Esophagus squamous epithelium (tissue), 5 donors: ENCODE measurements around the gene GPN2. TPM values are rescaled to one million over a fixed set of nuclear protein-coding genes. Genes with fewer than 3 reads are reported as not detected.
A peak's percentile ranks its signal among the peaks of the same experiment; 100 is the strongest.

ENCODE experiments used
- DNase-seq: peaks from one replicate; lab custom pipeline; 2025; lab: John Stamatoyannopoulos, UW
- H3K27ac ChIP-seq, 4 donors: fragments of 200-600 bp; sonication (generic); one replicate each; pipeline ENCODE4 v1.5.1; 2016 to 2019; ENCODE audit warnings: mild to moderate bottlenecking in 1 of 4
- H3K27me3 ChIP-seq, 4 donors: fragments of 200-600 bp; sonication (generic); 1 replicate in 3 of 4; 2 replicates in 1 of 4; pipeline versions ENCODE4 v1.5.1 to v1.6.0; 2017 to 2021; ENCODE audit warnings: antibody characterized with exemption in 1 of 4
- H3K36me3 ChIP-seq, 3 donors: fragments of 200-600 bp; sonication (generic); one replicate each; pipeline ENCODE4 v1.5.1; 2016 to 2019
- H3K4me1 ChIP-seq, 3 donors: fragments of 200-600 bp; sonication (generic); one replicate each; pipeline ENCODE4 v1.5.1; 2017 to 2019
- H3K4me3 ChIP-seq, 4 donors: fragments of 200-600 bp; sonication (generic); 1 replicate in 3 of 4; 2 replicates in 1 of 4; pipeline ENCODE4 v1.5.1; 2016 to 2019; ENCODE audit warnings: mild to moderate bottlenecking in 2 of 4, moderate library complexity in 1 of 4
- H3K9me3 ChIP-seq, 3 donors: fragments of 200-600 bp; sonication (generic); one replicate each; pipeline ENCODE4 v1.5.1; 2016 to 2019
- POLR2A ChIP-seq, 4 donors: fragments of 450-650 bp; IDR thresholded peaks; one replicate each; pipeline ENCODE4 v1.6.1; 2017; ENCODE audit warnings: antibody characterized with exemption in 4 of 4, mild to moderate bottlenecking in 4 of 4, moderate library complexity in 3 of 4
- WGBS, 2 donors: methylation state at CpG; one replicate each; pipeline ENCODE4 v1.1.5; 2018; 5-methylcytosine and 5-hydroxymethylcytosine counted together
- intact Hi-C: fragments of 100-400 bp; cut with DNase I; formaldehyde crosslinking; loops from one replicate; pipeline ENCODE4 v1.15.0; 2022
- total RNA-seq, 4 donors: library from RNA; depleted of rRNA; stranded (reverse); fragments of >200 nt; gene quantifications; one replicate each; pipeline ENCODE4 v1.1.0, GENCODE V29; 2016
- TF ChIP-seq, protein P1 (sequence below), 6 experiments: fragments of 450-650 bp in 4 of 6; fragments of 200-600 bp in 2 of 6; sonication (generic) in 2 of 6; IDR thresholded peaks; one replicate each; pipeline ENCODE4 v1.5.1; 2016 to 2019; ENCODE audit warnings: antibody characterized with exemption in 6 of 6, mild to moderate bottlenecking in 4 of 6, moderate library complexity in 4 of 6
- donor health status: DM: yes; HTN: yes; CAD: no.

Gene GPN2
- total RNA-seq, 4 donors from 2014 or later = 4.9 to 10.8 (median 9.4) TPM

DNA sequence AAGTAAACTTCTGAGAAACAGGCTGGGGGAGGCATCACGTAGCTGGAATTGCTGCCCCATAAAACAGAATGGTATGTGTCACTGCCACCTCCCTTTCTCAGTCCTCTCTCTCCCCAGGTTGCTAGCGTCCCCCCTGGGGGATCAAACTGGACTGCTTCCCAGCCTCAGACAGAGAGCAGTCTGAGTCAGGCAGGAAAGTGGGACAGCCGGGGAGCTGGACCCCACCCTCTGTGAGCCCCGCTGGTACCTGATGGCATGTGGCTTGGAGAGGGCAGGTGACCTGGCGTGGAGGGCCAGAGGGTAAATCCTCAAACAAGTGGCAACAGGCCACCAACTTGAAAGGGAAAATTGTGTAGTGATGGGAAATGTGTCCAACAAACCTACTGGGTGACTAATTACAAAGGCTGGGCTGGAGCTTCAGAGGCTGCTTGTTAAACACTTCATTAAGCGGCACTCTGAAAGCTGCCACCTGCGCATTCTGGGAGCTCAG lies 28.1 kb downstream of the GPN2 start:
- WGBS, 2 donors = 53 to 54% methylated on average over 6 to 7 of the region's 7 CpGs
- H3K27me3 ChIP-seq = no peaks in the 10 kb centered on the region
- peak in 1 of 4 donors; percentile 16 for TF ChIP-seq POLR2A (IDR thresholded peaks at IDR 0.05)
- TF ChIP-seq, protein P1, sequence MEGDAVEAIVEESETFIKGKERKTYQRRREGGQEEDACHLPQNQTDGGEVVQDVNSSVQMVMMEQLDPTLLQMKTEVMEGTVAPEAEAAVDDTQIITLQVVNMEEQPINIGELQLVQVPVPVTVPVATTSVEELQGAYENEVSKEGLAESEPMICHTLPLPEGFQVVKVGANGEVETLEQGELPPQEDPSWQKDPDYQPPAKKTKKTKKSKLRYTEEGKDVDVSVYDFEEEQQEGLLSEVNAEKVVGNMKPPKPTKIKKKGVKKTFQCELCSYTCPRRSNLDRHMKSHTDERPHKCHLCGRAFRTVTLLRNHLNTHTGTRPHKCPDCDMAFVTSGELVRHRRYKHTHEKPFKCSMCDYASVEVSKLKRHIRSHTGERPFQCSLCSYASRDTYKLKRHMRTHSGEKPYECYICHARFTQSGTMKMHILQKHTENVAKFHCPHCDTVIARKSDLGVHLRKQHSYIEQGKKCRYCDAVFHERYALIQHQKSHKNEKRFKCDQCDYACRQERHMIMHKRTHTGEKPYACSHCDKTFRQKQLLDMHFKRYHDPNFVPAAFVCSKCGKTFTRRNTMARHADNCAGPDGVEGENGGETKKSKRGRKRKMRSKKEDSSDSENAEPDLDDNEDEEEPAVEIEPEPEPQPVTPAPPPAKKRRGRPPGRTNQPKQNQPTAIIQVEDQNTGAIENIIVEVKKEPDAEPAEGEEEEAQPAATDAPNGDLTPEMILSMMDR (IDR thresholded peaks at IDR 0.05) = no peak
- intact Hi-C loops = no loop called here
- no peak for DNase-seq
- peak overlapping the region; percentile 91 to 100 (median 98) for H3K27ac ChIP-seq
- peak overlapping the region; percentile 4 to 57 (median 10) for H3K4me3 ChIP-seq
- peaks cover 16 to 83% (median 32%) of the 10 kb centered on the region in 3 donors for H3K4me1 ChIP-seq
- no peaks in the 10 kb centered on the region for H3K36me3 ChIP-seq
- no peaks in the 10 kb centered on the region for H3K9me3 ChIP-seq

DNA sequence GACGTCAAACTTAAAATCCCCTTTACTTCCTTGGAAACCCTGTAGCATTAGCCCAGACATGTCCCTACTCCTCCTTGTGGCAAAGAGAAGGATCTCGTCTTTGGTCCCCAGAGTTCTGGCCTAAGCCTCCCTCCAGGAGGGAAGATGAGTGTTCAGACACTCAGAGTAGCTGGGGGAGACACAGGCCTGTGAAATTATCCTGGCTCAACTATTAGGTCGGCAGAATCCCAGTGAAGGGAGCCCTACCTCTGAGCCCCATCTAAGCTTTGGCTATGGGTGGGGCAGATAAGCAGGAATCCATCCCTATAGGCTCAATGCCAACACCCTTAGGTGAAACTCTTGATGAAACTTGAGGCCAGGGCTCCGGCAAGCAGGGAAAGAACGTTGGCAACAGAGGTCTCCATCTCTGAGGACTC lies 28.8 kb downstream of the GPN2 start:
- Histone ChIP-seq H3K36me3 (peaks cover 0 to under 1% (median 0%) of the 10 kb centered on the region in 3 donors), H3K4me3 (no peak overlapping the region), H3K4me1 (peaks cover 23 to 87% (median 38%) of the 10 kb centered on the region in 3 donors), H3K27me3 (no peaks in the 10 kb centered on the region), H3K9me3 (no peaks in the 10 kb centered on the region), H3K27ac (peak overlapping the region; percentile 91 to 100 (median 98))
- no peak for DNase-seq
- TF ChIP-seq, protein P1 (IDR thresholded peaks at IDR 0.05) = peak in 3 of 6 experiments; percentile 22 to 56 (median 25)
- TF ChIP-seq POLR2A (IDR thresholded peaks at IDR 0.05) = no peak
- intact Hi-C loops = no loop called here
- 26 to 70% methylated on average over 1 to 3 of the region's 5 CpGs for WGBS, 2 donors

DNA sequence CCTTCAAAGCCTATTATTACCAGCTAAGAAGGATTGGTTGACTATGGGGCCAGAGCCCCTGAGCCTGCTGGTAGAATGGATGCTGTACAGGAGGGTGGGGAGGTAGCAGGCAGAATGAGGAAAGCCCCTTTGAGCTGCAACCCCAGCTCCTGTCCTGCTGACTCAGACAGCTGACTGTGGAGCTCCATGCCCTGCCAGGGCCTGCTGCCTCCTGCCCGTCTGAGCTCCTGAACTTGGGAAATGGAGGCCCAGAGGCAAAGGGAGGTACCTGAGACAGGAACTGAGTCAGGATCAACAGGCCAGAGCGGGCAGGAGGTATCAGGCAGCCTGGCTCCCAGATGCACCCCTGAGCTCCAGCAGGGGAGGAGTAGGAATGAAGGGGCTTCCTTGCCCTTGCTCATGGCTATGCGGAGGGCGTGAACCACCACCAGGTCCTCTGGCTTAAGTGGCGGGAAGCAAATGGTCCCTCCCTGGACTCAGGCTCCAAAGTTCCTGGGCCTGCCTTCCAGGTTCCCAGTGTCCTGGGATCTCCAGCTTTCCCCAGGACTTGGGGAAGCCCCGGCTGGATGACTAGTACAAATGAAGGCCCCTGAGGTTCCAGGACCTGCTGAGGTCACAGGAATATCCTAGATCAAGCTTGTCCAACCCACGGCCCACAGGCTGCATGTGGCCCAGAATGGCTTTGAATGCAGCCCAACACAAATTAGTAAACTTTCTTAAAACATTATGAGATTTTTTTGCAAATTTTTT lies 31.0 kb downstream of the GPN2 start:
- no peaks in the 10 kb centered on the region for H3K27me3 ChIP-seq
- H3K27ac ChIP-seq = peak overlapping the region; percentile 91 to 100 (median 98)
- intact Hi-C loops = no loop called here
- 44 to 69% methylated on average over 3 of the region's 7 CpGs for WGBS, 2 donors
- H3K4me1 ChIP-seq = peaks cover 32 to 92% (median 50%) of the 10 kb centered on the region in 3 donors
- TF ChIP-seq, protein P1 (IDR thresholded peaks at IDR 0.05) = peak in 1 of 6 experiments; percentile 24
- TF ChIP-seq POLR2A (IDR thresholded peaks at IDR 0.05) = peak in 1 of 4 donors; percentile 44
- DNase-seq = no peak
- peaks cover 0 to 20% (median 4%) of the 10 kb centered on the region in 3 donors for H3K36me3 ChIP-seq
- no peak overlapping the region for H3K4me3 ChIP-seq
- no peaks in the 10 kb centered on the region for H3K9me3 ChIP-seq

DNA sequence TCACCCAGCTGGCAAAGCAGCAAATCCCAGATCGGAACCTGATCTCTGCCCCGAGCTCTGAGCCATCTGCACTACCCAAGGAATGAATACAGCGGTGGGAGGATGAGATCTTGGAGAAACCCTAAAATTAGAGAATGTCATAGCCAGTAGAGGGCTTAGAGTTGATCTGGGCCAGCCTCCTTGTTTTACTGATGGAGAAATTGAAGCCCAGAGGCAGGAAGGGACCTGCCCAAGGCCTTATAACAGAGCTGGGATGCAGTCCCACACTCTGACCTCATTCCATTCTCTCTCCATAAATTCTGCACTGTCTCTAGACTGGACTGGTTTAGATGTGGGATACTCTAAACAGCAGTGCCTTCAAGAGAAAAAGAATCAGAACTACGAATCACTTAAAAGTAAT lies 31.9 kb downstream of the GPN2 start:
- TF ChIP-seq, protein P1 (IDR thresholded peaks at IDR 0.05) = no peak
- TF ChIP-seq POLR2A (IDR thresholded peaks at IDR 0.05) = no peak
- Histone ChIP-seq H3K27me3 (no peaks in the 10 kb centered on the region), H3K9me3 (no peaks in the 10 kb centered on the region), H3K27ac (peak overlapping the region; percentile 91 to 100 (median 98)), H3K4me1 (peaks cover 28 to 96% (median 54%) of the 10 kb centered on the region in 3 donors), H3K4me3 (no peak overlapping the region), H3K36me3 (peaks cover 7 to 29% (median 11%) of the 10 kb centered on the region in 3 donors)
- WGBS, 2 donors = 23 to 33% methylated on average over 4 of the region's 4 CpGs
- intact Hi-C loops = no loop called here
- DNase-seq = no peak

DNA sequence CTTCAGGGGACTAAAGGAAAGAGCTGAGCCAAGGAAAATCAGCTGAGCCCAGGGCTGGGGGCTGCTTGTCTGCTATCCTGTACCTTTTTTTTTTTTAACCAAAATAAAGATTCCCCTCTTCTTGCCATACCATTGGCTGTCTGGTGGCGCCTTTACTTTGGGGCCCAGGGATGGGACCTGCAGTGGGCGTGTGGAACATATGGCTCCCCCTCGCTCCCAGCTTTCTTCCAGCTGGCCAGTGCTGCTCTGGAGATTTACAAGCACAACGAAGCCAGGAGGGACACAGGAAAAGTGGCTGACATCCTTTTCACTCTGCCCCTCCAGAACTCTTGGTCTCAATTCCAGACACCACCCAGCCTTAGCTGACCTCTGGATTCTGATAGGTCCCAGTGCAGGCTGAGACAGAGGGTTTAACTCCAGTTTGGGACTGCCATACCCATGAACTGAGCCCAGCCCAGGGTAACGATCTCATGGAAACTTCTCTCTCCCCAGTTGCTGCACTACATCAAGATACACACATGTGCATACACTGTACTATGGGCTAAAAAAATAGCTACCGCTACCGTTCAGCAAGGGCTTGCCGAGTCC lies 32.5 kb downstream of the GPN2 start:
- WGBS, 2 donors = 56 to 59% methylated on average over 3 to 8 of the region's 8 CpGs
- Histone ChIP-seq H3K27me3 (no peaks in the 10 kb centered on the region), H3K4me3 (no peak overlapping the region), H3K27ac (peak overlapping the region; percentile 91 to 100 (median 98)), H3K9me3 (no peaks in the 10 kb centered on the region), H3K4me1 (peaks cover 28 to 100% (median 60%) of the 10 kb centered on the region in 3 donors), H3K36me3 (peaks cover 13 to 35% (median 13%) of the 10 kb centered on the region in 3 donors)
- intact Hi-C loops = no loop called here
- TF ChIP-seq, protein P1 (IDR thresholded peaks at IDR 0.05) = no peak
- TF ChIP-seq POLR2A (IDR thresholded peaks at IDR 0.05) = no peak
- DNase-seq = no peak
